HepG2 (cell line): ENCODE measurements around the gene FAF1.

Experiments used
- CHD2 ChIP-seq: IDR thresholded peaks from 2 replicates; pipeline ENCODE4 v1.6.1; 2011; ENCODE audit warnings: low read depth, low read length, improper control_type of control experiment
- JUN ChIP-seq: sonication (generic); formaldehyde crosslinking; IDR thresholded peaks from 2 replicates; pipeline ENCODE4 v1.4.0; 2020; ENCODE audit warnings: mild to moderate bottlenecking, missing genetic modification reagents
- MAZ ChIP-seq, 2 experiments: sonication (generic) in 1 of 2; formaldehyde crosslinking in 1 of 2; IDR thresholded peaks; 2 replicates each; pipeline versions ENCODE4 v1.5.0 to v1.6.1; 2012 to 2020; ENCODE audit warnings: low read depth in 2 of 2, mild to moderate bottlenecking in 2 of 2, borderline replicate concordance in 1 of 2, improper control_type of control experiment in 1 of 2, low read length in 1 of 2, missing genetic modification reagents in 1 of 2, moderate library complexity in 1 of 2
- MIER2 ChIP-seq: IDR thresholded peaks from 2 replicates; pipeline ENCODE4 v1.6.1; 2016; ENCODE audit warnings: missing biosample characterization, missing genetic modification reagents
- NR2F6 ChIP-seq, 2 experiments: IDR thresholded peaks; 2 replicates each; pipeline ENCODE4 v1.6.1; 2016; ENCODE audit warnings: antibody characterized with exemption in 1 of 2, mild to moderate bottlenecking in 1 of 2
- ZFP36 ChIP-seq: fragments of 150-350 bp; IDR thresholded peaks from 2 replicates; pipeline ENCODE4 v1.6.1; 2018; ENCODE audit warnings: borderline replicate concordance, low read length, low read depth; ENCODE audit not compliant: partially characterized antibody
- ZNF101 ChIP-seq: sonication (generic); formaldehyde crosslinking; IDR thresholded peaks from 2 replicates; pipeline ENCODE4 v1.4.0; 2020; ENCODE audit warnings: mild to moderate bottlenecking, low read depth, missing genetic modification reagents, borderline replicate concordance
- ZNF280D ChIP-seq: sonication (generic); formaldehyde crosslinking; IDR thresholded peaks from 2 replicates; pipeline ENCODE4 v1.5.1; 2020; ENCODE audit warnings: mild to moderate bottlenecking, missing genetic modification reagents

- TF ChIP-seq ZNF280D (no peak), CHD2 (no peak), ZFP36 (no peak), MIER2 (no peak), ZNF101 (CRISPR knock-in tag) (no peak), JUN (CRISPR knock-in tag) (no peak), MAZ (IDR thresholded peaks at IDR 0.05; ENCODE audit: borderline replicate concordance, low read depth, low read length) (no peak), MAZ (CRISPR knock-in tag; IDR thresholded peaks at IDR 0.05; ENCODE audit: low read depth) (no peak), NR2F6 (IDR thresholded peaks at IDR 0.05) (no peak), NR2F6 (CRISPR knock-in tag; IDR thresholded peaks at IDR 0.05) (no peak)
Measured at GRCh38 chr1:50582346-50582745, 377.7 kb downstream of the FAF1 start.
